ENCODE data around the gene CAB39L. TPM values are rescaled to one million over a fixed set of nuclear protein-coding genes. Genes with fewer than 3 reads are reported as not detected.

CAB39L gene
- total RNA-seq, 1 donor from 2014 or later = 11.4 TPM

DNA sequence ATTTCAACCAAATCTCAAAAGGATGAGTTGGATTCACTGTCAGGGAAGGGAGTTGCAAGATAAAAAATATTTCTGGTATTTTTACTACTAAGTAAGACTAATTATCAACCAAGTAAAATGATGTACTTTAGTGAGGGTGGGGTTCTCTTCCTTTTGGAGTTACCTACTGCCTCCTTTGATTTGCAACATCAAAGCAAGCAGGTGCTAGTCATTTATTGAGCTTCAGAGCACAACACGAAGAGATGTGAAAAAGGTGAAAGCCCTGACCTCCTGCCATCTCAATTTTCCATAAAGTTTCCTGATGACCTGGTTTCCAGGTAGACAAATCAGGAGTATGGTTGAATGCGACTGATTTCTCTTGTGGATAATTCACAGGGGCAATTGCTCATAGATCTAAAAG lies 100.1 kb downstream of the CAB39L start:
- Mint-ChIP-seq H3K9me3 (peaks cover 2% of the 10 kb centered on the region), H3K27ac (no peak overlapping the region), H3K4me1 (ENCODE audit: unreplicated experiment) (no peaks in the 10 kb centered on the region), H3K27me3 (no peaks in the 10 kb centered on the region), H3K4me3 (no peak overlapping the region), H3K36me3 (peaks cover 9% of the 10 kb centered on the region)
- no peak for DNase-seq (ENCODE audit: extremely low spot score, unreplicated experiment)
- TF ChIP-seq, protein P1, sequence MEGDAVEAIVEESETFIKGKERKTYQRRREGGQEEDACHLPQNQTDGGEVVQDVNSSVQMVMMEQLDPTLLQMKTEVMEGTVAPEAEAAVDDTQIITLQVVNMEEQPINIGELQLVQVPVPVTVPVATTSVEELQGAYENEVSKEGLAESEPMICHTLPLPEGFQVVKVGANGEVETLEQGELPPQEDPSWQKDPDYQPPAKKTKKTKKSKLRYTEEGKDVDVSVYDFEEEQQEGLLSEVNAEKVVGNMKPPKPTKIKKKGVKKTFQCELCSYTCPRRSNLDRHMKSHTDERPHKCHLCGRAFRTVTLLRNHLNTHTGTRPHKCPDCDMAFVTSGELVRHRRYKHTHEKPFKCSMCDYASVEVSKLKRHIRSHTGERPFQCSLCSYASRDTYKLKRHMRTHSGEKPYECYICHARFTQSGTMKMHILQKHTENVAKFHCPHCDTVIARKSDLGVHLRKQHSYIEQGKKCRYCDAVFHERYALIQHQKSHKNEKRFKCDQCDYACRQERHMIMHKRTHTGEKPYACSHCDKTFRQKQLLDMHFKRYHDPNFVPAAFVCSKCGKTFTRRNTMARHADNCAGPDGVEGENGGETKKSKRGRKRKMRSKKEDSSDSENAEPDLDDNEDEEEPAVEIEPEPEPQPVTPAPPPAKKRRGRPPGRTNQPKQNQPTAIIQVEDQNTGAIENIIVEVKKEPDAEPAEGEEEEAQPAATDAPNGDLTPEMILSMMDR (conservative IDR thresholded peaks at IDR 0.05) = no peak

DNA sequence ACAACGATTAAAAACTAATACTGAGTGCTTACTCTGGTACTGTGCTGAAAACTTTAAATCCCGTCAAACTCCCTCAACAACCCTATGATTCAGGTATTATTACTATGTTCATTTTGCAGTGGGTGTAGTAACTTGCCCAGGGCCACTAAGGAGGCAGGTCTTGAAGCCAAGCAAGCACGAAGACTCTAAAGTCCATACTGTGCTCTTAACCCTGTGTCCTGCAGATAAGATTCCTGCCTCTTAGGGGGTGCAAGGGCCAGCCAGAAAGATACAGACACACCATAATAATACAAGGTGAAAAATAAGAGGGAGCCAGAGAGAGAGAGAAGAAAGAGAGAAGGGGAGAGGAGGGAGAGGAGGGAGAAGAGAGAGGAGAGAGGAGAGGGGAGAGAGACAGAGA lies 100.6 kb downstream of the CAB39L start:
- Mint-ChIP-seq H3K27ac (no peak overlapping the region), H3K4me1 (ENCODE audit: unreplicated experiment) (no peaks in the 10 kb centered on the region), H3K36me3 (peaks cover 8% of the 10 kb centered on the region), H3K27me3 (no peaks in the 10 kb centered on the region), H3K4me3 (no peak overlapping the region), H3K9me3 (no peaks in the 10 kb centered on the region)
- TF ChIP-seq, protein P1 (conservative IDR thresholded peaks at IDR 0.05) = no peak
- DNase-seq (ENCODE audit: extremely low spot score, unreplicated experiment) = no peak

DNA sequence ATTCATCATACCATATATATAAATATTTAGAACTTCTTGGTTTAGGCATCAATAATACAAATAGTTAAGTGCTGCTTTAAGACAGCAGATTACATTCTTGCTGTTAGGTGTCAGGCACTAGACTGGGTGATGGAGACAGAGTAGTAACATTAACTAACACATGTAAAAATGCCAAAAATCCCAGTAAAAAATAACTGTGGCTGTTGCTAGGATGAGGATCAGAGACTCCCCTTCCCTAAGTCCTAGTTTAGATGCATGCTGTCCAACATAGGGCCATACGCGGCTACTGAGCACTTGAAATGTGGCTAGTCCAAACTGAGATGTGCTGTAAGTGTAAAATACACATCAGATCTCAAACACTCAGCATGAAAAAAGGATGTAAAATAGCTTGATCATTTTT lies 101.4 kb downstream of the CAB39L start:
- Mint-ChIP-seq H3K27me3 (no peaks in the 10 kb centered on the region), H3K4me1 (ENCODE audit: unreplicated experiment) (no peaks in the 10 kb centered on the region), H3K27ac (no peak overlapping the region), H3K4me3 (no peak overlapping the region), H3K36me3 (peaks cover 4% of the 10 kb centered on the region), H3K9me3 (no peaks in the 10 kb centered on the region)
- DNase-seq (ENCODE audit: extremely low spot score, unreplicated experiment) = no peak
- TF ChIP-seq, protein P1 (conservative IDR thresholded peaks at IDR 0.05) = no peak

DNA sequence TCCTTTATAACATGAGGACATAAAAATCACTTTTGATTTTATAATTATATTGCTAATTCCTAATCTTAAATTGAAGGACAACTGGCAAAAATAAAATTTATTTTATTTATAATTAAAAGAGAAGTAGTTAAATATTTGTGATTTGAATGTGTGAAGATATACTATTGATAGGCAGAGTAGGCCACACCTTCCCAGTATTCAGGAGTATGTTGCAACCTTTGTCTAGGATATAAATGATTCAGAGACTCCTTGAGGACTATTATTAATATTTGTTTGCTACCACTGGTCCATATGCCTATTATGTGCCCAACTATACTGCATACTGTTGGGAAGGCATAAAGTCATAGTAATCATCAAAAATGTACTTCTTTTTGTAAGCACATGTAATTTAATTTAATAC lies 101.9 kb downstream of the CAB39L start:
- H3K4me3 Mint-ChIP-seq = no peak overlapping the region

DNA sequence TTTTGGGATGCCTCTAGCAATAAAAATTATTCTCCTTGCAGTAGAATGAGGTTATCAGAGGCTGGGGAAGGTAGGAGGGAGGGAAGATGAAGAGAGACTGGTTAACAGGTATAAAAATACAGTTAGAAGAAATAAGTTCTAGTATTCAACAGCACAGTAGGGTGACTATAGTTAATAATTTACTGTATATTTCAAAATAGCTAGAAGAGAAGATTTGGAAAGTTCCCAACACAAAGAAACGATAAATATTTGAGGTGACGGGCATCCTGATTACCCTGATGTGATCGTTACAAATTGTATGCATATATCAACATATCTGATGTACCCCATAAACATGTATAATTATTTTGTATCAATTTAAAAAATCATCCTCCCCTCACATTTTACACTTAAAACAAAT lies 102.3 kb downstream of the CAB39L start:
- Mint-ChIP-seq H3K4me1 (ENCODE audit: unreplicated experiment) (no peaks in the 10 kb centered on the region), H3K27me3 (no peaks in the 10 kb centered on the region), H3K27ac (no peak overlapping the region), H3K9me3 (no peaks in the 10 kb centered on the region), H3K36me3 (peaks cover 4% of the 10 kb centered on the region), H3K4me3 (no peak overlapping the region)
- TF ChIP-seq, protein P1 (conservative IDR thresholded peaks at IDR 0.05) = no peak
- no peak for DNase-seq (ENCODE audit: extremely low spot score, unreplicated experiment)

More for the DNA sequence above, 101.9 kb downstream of the CAB39L start:
- Mint-ChIP-seq H3K36me3 (peaks cover 4% of the 10 kb centered on the region), H3K27me3 (no peaks in the 10 kb centered on the region), H3K27ac (no peak overlapping the region), H3K4me1 (ENCODE audit: unreplicated experiment) (no peaks in the 10 kb centered on the region), H3K9me3 (no peaks in the 10 kb centered on the region)
- DNase-seq (ENCODE audit: extremely low spot score, unreplicated experiment) = no peak
- TF ChIP-seq, protein P1 (conservative IDR thresholded peaks at IDR 0.05) = no peak

DNA sequence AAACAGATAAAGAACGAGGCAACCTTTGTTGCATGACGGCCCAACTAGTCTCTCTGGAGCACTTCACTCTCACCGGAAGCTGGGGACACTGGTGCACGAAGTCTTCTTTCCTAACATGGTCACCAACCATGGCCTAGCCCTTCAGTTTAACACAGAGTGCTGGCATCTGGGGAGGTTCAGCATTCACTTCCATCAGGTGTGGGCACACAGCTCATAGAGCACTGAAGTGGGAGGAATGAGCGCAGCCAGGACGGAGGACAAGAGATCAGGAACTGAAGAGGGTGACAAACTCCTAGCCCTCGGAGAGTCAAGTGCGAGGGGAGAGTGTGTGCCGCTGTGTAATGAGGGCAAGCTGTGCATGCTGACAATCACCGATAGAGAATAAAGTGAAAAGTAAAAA lies 103.7 kb downstream of the CAB39L start:
- TF ChIP-seq, protein P1 (conservative IDR thresholded peaks at IDR 0.05) = no peak
- Mint-ChIP-seq H3K27ac (no peak overlapping the region), H3K27me3 (no peaks in the 10 kb centered on the region), H3K36me3 (peaks cover 4% of the 10 kb centered on the region), H3K4me1 (ENCODE audit: unreplicated experiment) (no peaks in the 10 kb centered on the region), H3K4me3 (no peak overlapping the region), H3K9me3 (no peaks in the 10 kb centered on the region)
- DNase-seq (ENCODE audit: extremely low spot score, unreplicated experiment) = no peak
